HCT116 (cell line): ENCODE measurements around the gene RNF113B. TPM values are rescaled to one million over a fixed set of nuclear protein-coding genes. Genes with fewer than 3 reads are reported as not detected.
A peak's percentile ranks its signal among the peaks of the same experiment; 100 is the strongest.

Experiments
- ATAC-seq: fragments of 200-7000 bp; cut with Tn5 transposase; 2 replicates; pipeline ENCODE4 v1.9.1; 2020; ENCODE audit warnings: mild to moderate bottlenecking, moderate library complexity
- BruUV-seq: library from RNA; stranded (reverse); fragments of 400-500 nt; replicated peaks from 2 replicates; lab custom pipeline; 2021; lab: Mats Ljungman, UMichigan
- CTCF ChIA-PET: fragments of 300-600 bp; sonication (Branson Sonifier 250); formaldehyde crosslinking; loops from one replicate; lab custom pipeline; 2021; ENCODE audit warnings: antibody characterized with exemption; lab: Charles Lee
- POLR2A ChIA-PET: fragments of 300-600, 350-600 bp; sonication (Branson Sonifier 250); formaldehyde crosslinking; loops from one replicate; lab custom pipeline; 2021; ENCODE audit warnings: antibody characterized with exemption; lab: Charles Lee
- RAD21 ChIA-PET, 2 experiments: fragments of 300-600 bp; sonication (Branson Sonifier 250); formaldehyde crosslinking; loops; one replicate each; lab custom pipeline; 2023; ENCODE audit warnings: low total read pairs in 2 of 2; ENCODE audit not compliant: uncharacterized antibody in 2 of 2, unreplicated experiment in 2 of 2, low non-redundant PET in 1 of 2; lab: Charles Lee
- DNase-seq: peaks from one replicate; pipeline ENCODE4 v3.0.0-alpha.2; 2010; ENCODE audit warnings: low read depth, low spot score
- H2AFZ ChIP-seq: fragments of 200-600 bp; shearing (Covaris generic), sonication (generic); 2 replicates; pipeline ENCODE4 v1.6.1; 2017; ENCODE audit warnings: low read depth, mixed run types, mixed read lengths, antibody characterized with exemption, low read length; ENCODE audit not compliant: poor library complexity, severe bottlenecking
- H3K27ac ChIP-seq: 2 replicates; pipeline ENCODE4 v1.5.1; 2012; ENCODE audit warnings: low read depth, low read length
- H3K27me3 ChIP-seq: fragments of 200-600 bp; sonication (generic); 2 replicates; pipeline ENCODE4 v1.6.1; 2016; ENCODE audit warnings: mixed run types, low read length, mixed read lengths; ENCODE audit not compliant: insufficient read depth
- H3K36me3 ChIP-seq, 2 experiments: fragments of 200-500 bp in 1 of 2; fragments of 200-600 bp in 1 of 2; sonication (Bioruptor generic) in 1 of 2; sonication (generic) in 1 of 2; 2 replicates each; pipeline versions ENCODE4 v1.5.1 to v1.6.1; 2014 to 2016; ENCODE audit warnings: low read length in 2 of 2, inconsistent platforms in 1 of 2, mixed read lengths in 1 of 2, mixed run types in 1 of 2; ENCODE audit not compliant: insufficient read depth in 2 of 2, control insufficient read depth in 1 of 2
- H3K4me1 ChIP-seq, 2 experiments: fragments of 200-600 bp in 1 of 2; sonication (generic) in 1 of 2; 2 replicates each; pipeline versions ENCODE4 v1.5.1 to v1.6.1; 2012 to 2017; ENCODE audit warnings: low read length in 2 of 2, inconsistent platforms in 1 of 2, mild to moderate bottlenecking in 1 of 2, mixed read lengths in 1 of 2, mixed run types in 1 of 2, moderate library complexity in 1 of 2; ENCODE audit not compliant: insufficient read depth in 2 of 2, control insufficient read depth in 1 of 2
- H3K4me2 ChIP-seq: fragments of 200-600 bp; sonication (generic); 2 replicates; pipeline ENCODE4 v1.6.1; 2017; ENCODE audit warnings: mixed run types, low read length, mixed read lengths
- H3K4me3 ChIP-seq, 2 experiments: fragments of 200-600 bp in 1 of 2; sonication (generic) in 1 of 2; replicated peaks in 1 of 2; 2 replicates each; pipeline ENCODE4 v1.5.1; 2011 to 2016; ENCODE audit warnings: low read length in 2 of 2, control low read depth in 1 of 2, low read depth in 1 of 2, mild to moderate bottlenecking in 1 of 2, mixed read lengths in 1 of 2, mixed run types in 1 of 2
- H3K79me2 ChIP-seq: fragments of 200-600 bp; sonication (generic); 2 replicates; pipeline ENCODE4 v1.6.1; 2017; ENCODE audit warnings: mild to moderate bottlenecking, mixed run types, low read length, moderate library complexity, mixed read lengths; ENCODE audit not compliant: insufficient read depth
- H3K9ac ChIP-seq: fragments of 200-600 bp; sonication (generic); 2 replicates; pipeline ENCODE4 v1.6.1; 2016; ENCODE audit warnings: low read length, mixed read lengths
- H3K9me2 ChIP-seq: fragments of 200-600 bp; sonication (generic), shearing (Covaris generic); 2 replicates; pipeline ENCODE4 v1.6.1; 2017; ENCODE audit warnings: mixed run types, mild to moderate bottlenecking, moderate library complexity; ENCODE audit not compliant: insufficient read depth
- H3K9me3 ChIP-seq, 2 experiments: fragments of 200-500 bp in 1 of 2; fragments of 200-600 bp in 1 of 2; sonication (Bioruptor generic) in 1 of 2; sonication (generic) in 1 of 2; 2 replicates each; pipeline ENCODE4 v1.6.1; 2014 to 2017; ENCODE audit warnings: low read length in 2 of 2, mixed read lengths in 2 of 2, inconsistent platforms in 1 of 2, low read depth in 1 of 2, mild to moderate bottlenecking in 1 of 2, mixed run types in 1 of 2, moderate library complexity in 1 of 2; ENCODE audit not compliant: control insufficient read depth in 1 of 2, insufficient read depth in 1 of 2
- H4K20me1 ChIP-seq: fragments of 200-600 bp; sonication (generic), shearing (Covaris generic); 2 replicates; pipeline ENCODE4 v1.6.1; 2017; ENCODE audit warnings: mixed run types, mild to moderate bottlenecking, moderate library complexity; ENCODE audit not compliant: insufficient read depth
- ATF3 ChIP-seq: IDR thresholded peaks from 2 replicates; pipeline ENCODE4 v1.6.1; 2012
- CBX3 ChIP-seq: IDR thresholded peaks from 2 replicates; pipeline ENCODE4 v1.6.1; 2012; ENCODE audit warnings: low read depth
- CEBPB ChIP-seq: IDR thresholded peaks from 2 replicates; pipeline ENCODE4 v1.6.1; 2012; ENCODE audit warnings: low read depth
- EGR1 ChIP-seq: IDR thresholded peaks from 2 replicates; pipeline ENCODE4 v1.6.1; 2012; ENCODE audit warnings: low read depth
- EZH2 ChIP-seq: fragments of 200-600 bp; sonication (generic); IDR thresholded peaks from 2 replicates; pipeline ENCODE4 v1.6.1; 2017; ENCODE audit warnings: antibody characterized with exemption, mixed run types
- EZH2phosphoT487 ChIP-seq: fragments of 200-600 bp; IDR thresholded peaks from 2 replicates; pipeline ENCODE4 v1.6.1; 2018; ENCODE audit warnings: antibody characterized with exemption, borderline replicate concordance
- FOSL1 ChIP-seq: IDR thresholded peaks from 2 replicates; pipeline ENCODE4 v1.6.1; 2012; ENCODE audit warnings: low read depth
- POLR2AphosphoS5 ChIP-seq: IDR thresholded peaks from 2 replicates; pipeline ENCODE4 v1.6.1; 2011; ENCODE audit warnings: mild to moderate bottlenecking, low read depth, low read length, moderate library complexity
- RAD21 ChIP-seq: IDR thresholded peaks from 2 replicates; pipeline ENCODE4 v1.6.1; 2012; ENCODE audit warnings: low read depth, mild to moderate bottlenecking
- SIN3A ChIP-seq: IDR thresholded peaks from 2 replicates; pipeline ENCODE4 v1.6.1; 2012; ENCODE audit warnings: low read depth
- SP1 ChIP-seq: IDR thresholded peaks from 2 replicates; pipeline ENCODE4 v1.6.1; 2012; ENCODE audit warnings: low read depth
- SRF ChIP-seq: IDR thresholded peaks from 2 replicates; pipeline ENCODE4 v1.6.1; 2012; ENCODE audit warnings: low read depth
- TCF7L2 ChIP-seq: IDR thresholded peaks from 2 replicates; pipeline ENCODE4 v1.7.0; 2011; ENCODE audit warnings: borderline replicate concordance, inconsistent platforms; ENCODE audit not compliant: insufficient read depth, insufficient read length; ENCODE audit errors: extremely low read depth
- YY1 ChIP-seq: IDR thresholded peaks from 2 replicates; pipeline ENCODE4 v1.6.1; 2011; ENCODE audit warnings: low read length, low read depth, moderate library complexity, mild to moderate bottlenecking; ENCODE audit not compliant: insufficient replicate concordance; ENCODE audit errors: extremely low read depth
- ZBTB33 ChIP-seq: IDR thresholded peaks from 2 replicates; pipeline ENCODE4 v1.6.1; 2011; ENCODE audit warnings: mild to moderate bottlenecking, low read length, moderate library complexity; ENCODE audit not compliant: insufficient replicate concordance; ENCODE audit errors: extremely low read depth
- ZFX ChIP-seq: fragments of 450-650 bp; IDR thresholded peaks from 2 replicates; pipeline ENCODE4 v1.6.1; 2017
- ZNF274 ChIP-seq: fragments of 200-500 bp; sonication (Bioruptor generic); IDR thresholded peaks from 2 replicates; pipeline ENCODE4 v1.6.1; 2014; ENCODE audit warnings: mild to moderate bottlenecking, low read depth, low read length, inconsistent platforms
- intact Hi-C: fragments of 100-400 bp; cut with micrococcal nuclease; formaldehyde crosslinking; loops from 2 replicates; pipeline ENCODE4 v1.10.0; 2022
- total RNA-seq: library from RNA; stranded (reverse); gene quantifications from one replicate; pipeline ENCODE4 v1.2.1, GENCODE V29; 2021; ENCODE audit not compliant: unreplicated experiment
- TF ChIP-seq, protein P1 (sequence below): IDR thresholded peaks from 2 replicates; pipeline ENCODE4 v1.6.1; 2012

The RNF113B gene
- total RNA-seq, 1 experiment from 2014 or later: not detected

DNA sequence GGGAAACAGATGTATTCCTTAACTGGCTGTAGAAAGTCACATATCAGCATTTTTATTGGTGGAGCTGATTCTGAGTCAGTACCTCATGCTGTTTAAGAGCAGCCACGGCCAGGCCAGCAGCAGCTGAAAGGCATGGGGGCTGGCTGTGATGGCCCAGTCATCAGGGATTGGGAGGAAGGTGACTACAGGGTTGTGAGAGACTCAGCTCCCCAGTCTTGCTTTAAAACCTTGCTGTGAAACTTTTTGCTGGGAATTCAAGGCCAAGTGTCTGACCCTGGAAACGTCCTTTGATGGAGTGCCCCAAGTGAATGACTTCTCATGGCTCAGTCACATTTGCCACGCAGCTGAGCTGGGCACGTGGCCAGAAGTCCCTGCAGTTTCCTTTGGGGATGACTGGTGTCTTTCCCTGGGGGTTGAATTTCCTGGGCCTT lies 39.1 kb upstream of the RNF113B start (continued):
- TF ChIP-seq ATF3: no peak
- no peak for TF ChIP-seq SRF
- no peak for TF ChIP-seq ZFX
- peak; percentile 62 for TF ChIP-seq FOSL1
- TF ChIP-seq, protein P1, sequence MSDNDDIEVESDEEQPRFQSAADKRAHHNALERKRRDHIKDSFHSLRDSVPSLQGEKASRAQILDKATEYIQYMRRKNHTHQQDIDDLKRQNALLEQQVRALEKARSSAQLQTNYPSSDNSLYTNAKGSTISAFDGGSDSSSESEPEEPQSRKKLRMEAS: peak; percentile 71
- peak; percentile 64 for TF ChIP-seq TCF7L2
- no peak for TF ChIP-seq RAD21
- TF ChIP-seq SP1: peak; percentile 46; the same call in 1 of the 2 replicates
- TF ChIP-seq YY1: no peak
- TF ChIP-seq SIN3A: no peak
- no peak for TF ChIP-seq EZH2
- TF ChIP-seq ZNF274: no peak

DNA sequence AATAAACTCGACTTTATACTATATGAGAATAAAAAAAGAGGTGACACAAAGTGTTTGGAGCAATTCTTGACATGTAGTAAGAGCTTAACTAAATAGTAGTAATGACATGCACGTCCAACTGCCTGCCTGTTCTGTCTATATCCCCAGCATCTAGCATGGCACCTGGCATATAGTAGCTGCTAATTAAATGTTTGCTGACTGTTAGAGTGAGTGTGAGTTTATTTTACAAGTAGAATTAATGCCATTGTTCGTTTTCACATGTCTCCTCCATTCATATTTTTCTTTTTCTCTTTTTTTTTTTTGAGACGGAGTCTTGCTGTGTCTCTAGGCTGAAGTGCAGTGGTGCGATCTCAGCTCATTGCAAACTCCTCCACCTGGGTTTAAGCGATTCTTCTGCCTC lies 38.4 kb upstream of the RNF113B start:
- intact Hi-C loops: no loop called here
- peak overlapping the region; percentile 52 for H3K4me2 ChIP-seq
- BruUV-seq: TSS peak; percentile 20
- ChIA-PET POLR2A (no interaction called here), RAD21 (no interaction called here), CTCF (no interaction called here)
- no peaks in the 10 kb centered on the region for H3K36me3 ChIP-seq
- no peak overlapping the region for H3K9ac ChIP-seq
- no peak overlapping the region for H2AFZ ChIP-seq
- H3K4me3 ChIP-seq: no peak overlapping the region
- H3K9me3 ChIP-seq: peaks cover 0 to 5% of the 10 kb centered on the region in 2 experiments; a peak in 1 of 4 replicates
- TF ChIP-seq ATF3 (no peak), ZBTB33 (no peak), EZH2 (no peak), ZNF274 (no peak), SP1 (no peak), EGR1 (no peak), ZFX (no peak), YY1 (no peak), CEBPB (no peak), EZH2phosphoT487 (no peak), CBX3 (no peak), TCF7L2 (no peak), POLR2AphosphoS5 (no peak)
- no peaks in the 10 kb centered on the region for H3K79me2 ChIP-seq
- ATAC-seq (no peak), DNase-seq (no peak)
- no peaks in the 10 kb centered on the region for H4K20me1 ChIP-seq
- H3K27ac ChIP-seq: no peak overlapping the region
- peaks cover 27 to 30% of the 10 kb centered on the region in 2 experiments for H3K4me1 ChIP-seq
- no peaks in the 10 kb centered on the region for H3K27me3 ChIP-seq
- H3K9me2 ChIP-seq: no peaks in the 10 kb centered on the region
